Measurements from ENCODE around the gene STK36. TPM values are rescaled to one million over a fixed set of nuclear protein-coding genes. Genes with fewer than 3 reads are reported as not detected.

Gene STK36
- total and polyA plus RNA-seq, 10 of the 15 experiments (the other 5 are each of a cell fraction or from before 2014, with no cell fraction given), result 4.0 to 22.8 (median 16.7) TPM

DNA sequence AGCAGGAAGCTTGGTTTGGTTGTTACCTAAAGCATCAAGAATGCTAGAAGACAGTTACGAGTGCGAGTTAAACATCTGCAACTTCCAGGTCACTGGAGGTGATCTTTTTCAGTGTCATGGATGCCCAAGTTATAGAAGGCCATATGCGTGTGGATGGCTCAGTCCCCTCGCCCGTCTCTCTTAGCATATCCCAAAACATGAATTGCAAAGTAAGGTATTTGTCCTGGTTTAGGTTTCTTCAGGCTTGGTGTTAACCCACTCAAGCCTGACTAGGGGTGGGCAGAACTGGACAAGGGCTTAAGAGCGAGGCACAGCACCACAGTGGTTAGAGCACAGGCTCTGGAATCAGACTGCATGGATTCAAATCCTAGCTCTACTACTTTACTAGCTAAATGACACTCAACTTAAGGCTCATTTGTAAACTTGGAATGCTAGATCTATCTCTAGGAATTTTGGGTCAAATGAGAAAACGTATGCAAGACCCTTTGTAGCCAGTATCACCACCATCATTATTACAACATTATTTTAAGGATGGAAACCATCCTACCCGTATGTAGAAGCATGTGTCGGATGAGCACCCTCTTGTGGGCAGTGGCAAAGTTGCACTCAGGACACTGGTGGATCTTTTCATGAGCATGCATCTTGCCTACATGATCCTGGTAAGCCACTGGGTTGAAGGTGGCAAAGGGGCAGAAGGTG is 23.6 kb upstream of the STK36 start:
- intact Hi-C loops (cut with micrococcal nuclease; ENCODE audit: unreplicated experiment), result loop anchor here (1.0 kb wide), 1 partner anchor 242 kb away; no protein-coding TSS in a partner anchor
- RAD21 ChIA-PET (ENCODE audit: unreplicated experiment), result interaction anchor here (0.6 to 1.4 kb wide), 6 partner anchors 10 to 723 kb away, joined by 3 to 5 read pairs (median 3); partner anchors contain the start of genes BCS1L and ZNF142
- POLR2A ChIA-PET, result no interaction called here
- TF ChIP-seq SMC3 (IDR thresholded peaks at IDR 0.05; ENCODE audit: borderline replicate concordance, low read length) (peak; percentile 67), YY1 (IDR thresholded peaks at IDR 0.05; ENCODE audit: low read depth, low read length) (0 out of 2 replicates have a peak, but pooled peaks have one; percentile 42), CTCF (IDR thresholded peaks at IDR 0.05 in 2 of 3, conservative IDR thresholded peaks at IDR 0.05 in 1 of 3; ENCODE audit: control insufficient read depth in 2 of 3, extremely low read depth in 1 of 3, insufficient read depth in 1 of 3, low read depth in 3 of 3, low read length in 3 of 3) (peak; percentile 83 to 97 (median 91)), SMAD5 (IDR thresholded peaks at IDR 0.05; ENCODE audit: low read depth) (no peak), BCL11A (IDR thresholded peaks at IDR 0.05; ENCODE audit: low read depth, low read length) (no peak), HDAC6 (IDR thresholded peaks at IDR 0.05; ENCODE audit: unreplicated experiment) (no peak), POU2F2 (IDR thresholded peaks at IDR 0.05; ENCODE audit: borderline replicate concordance, low read depth, low read length) (0 out of 3 replicates have a peak, but pooled peaks have one; percentile 19), ETV6 (conservative IDR thresholded peaks at IDR 0.05 in 1 of 2, IDR thresholded peaks at IDR 0.05 in 1 of 2; ENCODE audit: borderline replicate concordance in 1 of 2, low read depth in 1 of 2) (no peak), RAD21 (IDR thresholded peaks at IDR 0.05; ENCODE audit: insufficient read depth, low read depth, low read length) (peak; percentile 80), CREM (IDR thresholded peaks at IDR 0.05; ENCODE audit: low read depth) (no peak)
- TF ChIP-seq, protein P1, sequence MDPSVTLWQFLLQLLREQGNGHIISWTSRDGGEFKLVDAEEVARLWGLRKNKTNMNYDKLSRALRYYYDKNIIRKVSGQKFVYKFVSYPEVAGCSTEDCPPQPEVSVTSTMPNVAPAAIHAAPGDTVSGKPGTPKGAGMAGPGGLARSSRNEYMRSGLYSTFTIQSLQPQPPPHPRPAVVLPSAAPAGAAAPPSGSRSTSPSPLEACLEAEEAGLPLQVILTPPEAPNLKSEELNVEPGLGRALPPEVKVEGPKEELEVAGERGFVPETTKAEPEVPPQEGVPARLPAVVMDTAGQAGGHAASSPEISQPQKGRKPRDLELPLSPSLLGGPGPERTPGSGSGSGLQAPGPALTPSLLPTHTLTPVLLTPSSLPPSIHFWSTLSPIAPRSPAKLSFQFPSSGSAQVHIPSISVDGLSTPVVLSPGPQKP (IDR thresholded peaks at IDR 0.05; ENCODE audit: low read depth, low read length), result no peak
- H2AFZ ChIP-seq (ENCODE audit: control insufficient read depth, low read depth, low read length), result no peak overlapping the region
- SMC1A ChIA-PET (ENCODE audit: uncharacterized antibody, unreplicated experiment), result interaction anchor here (0.6 to 3.3 kb wide), 6 partner anchors 10 to 200 kb away, joined by 3 to 20 read pairs (median 3); partner anchors contain the start of genes BCS1L and ZNF142
- H3K79me2 ChIP-seq (ENCODE audit: control insufficient read depth, insufficient read depth, low read length), result peaks cover 2% of the 10 kb centered on the region; the same call in 1 of the 2 replicates
- ATAC-seq, result peak; percentile 96
- no peaks in the 10 kb centered on the region for H3K27me3 ChIP-seq (replicated peaks in 1 of 2; ENCODE audit: control insufficient read depth in 2 of 2, insufficient read depth in 2 of 2, low read length in 1 of 2)
- H3K4me3 ChIP-seq, result no peak overlapping the region
- no peaks in the 10 kb centered on the region for H3K4me1 ChIP-seq (ENCODE audit: control insufficient read depth, insufficient read depth, low read length)
- no peak overlapping the region for H3K4me2 ChIP-seq (ENCODE audit: control insufficient read depth, insufficient read depth)
- no TSS peak for BruUV-seq (replicated peaks)
- DNase-seq (ENCODE audit: low read depth, low spot score), result no peak
- H4K20me1 ChIP-seq (ENCODE audit: control insufficient read depth, insufficient read depth), result no peaks in the 10 kb centered on the region
- no peak overlapping the region for H3K9ac ChIP-seq (ENCODE audit: control insufficient read depth, insufficient read depth, low read length)
- peak; percentile 99 for FAIRE-seq
- in situ Hi-C loops (cut with MboI), result loop anchor here (5.0 kb wide), 1 partner anchor 241 kb away; no protein-coding TSS in a partner anchor
- no peaks in the 10 kb centered on the region for H3K9me3 ChIP-seq (replicated peaks; ENCODE audit: control insufficient read depth, insufficient read depth, low read length)
- CTCF ChIA-PET, result interaction anchor here (0.6 to 3.6 kb wide), 24 partner anchors 11 to 744 kb away, joined by 3 to 25 read pairs (median 4); partner anchors contain the start of genes AAMP, BCS1L, PNKD and RNF25
- H3K36me3 ChIP-seq (ENCODE audit: control insufficient read depth in 2 of 2, insufficient read depth in 2 of 2, low read length in 1 of 2), result peaks cover 32 to 37% of the 10 kb centered on the region in 2 experiments
- 56% methylated on average over 9 of the region's 9 CpGs for WGBS (ENCODE audit: insufficient coverage, insufficient replicate concordance, low lambda C conversion rate, missing lambda C conversion rate)
- H3K27ac ChIP-seq (ENCODE audit: control insufficient read depth, insufficient read depth), result no peak overlapping the region
